K562 (cell line): ENCODE measurements around the gene ZNF200. TPM values are rescaled to one million over a fixed set of nuclear protein-coding genes. Genes with fewer than 3 reads are reported as not detected.

Experiments used
- ARNT ChIP-seq, 2 experiments: fragments of 450-650 bp; IDR thresholded peaks; 2 replicates each; pipeline ENCODE4 v1.6.1; 2016; ENCODE audit warnings: mild to moderate bottlenecking in 1 of 2
- ELK3 ChIP-seq: fragments of 450-650 bp; formaldehyde crosslinking; IDR thresholded peaks from 2 replicates; pipeline ENCODE4 v1.4.0; 2020; ENCODE audit warnings: mild to moderate bottlenecking
- HDAC2 ChIP-seq: fragments of 450-650 bp; IDR thresholded peaks from 2 replicates; pipeline ENCODE4 v1.6.1; 2016; ENCODE audit warnings: mild to moderate bottlenecking
- HIVEP1 ChIP-seq: fragments of 250-450 bp; sonication (Bioruptor Pico); IDR thresholded peaks from 2 replicates; pipeline ENCODE4 v1.4.0; 2020; ENCODE audit warnings: mild to moderate bottlenecking
- HNRNPH1 ChIP-seq: fragments of 200-400 bp; formaldehyde crosslinking; optimal IDR thresholded peaks from 2 replicates; pipeline ENCODE3; 2017; ENCODE audit warnings: low read depth, mild to moderate bottlenecking, low read length, moderate library complexity
- KLF10 ChIP-seq: fragments of 250-450 bp; sonication (Bioruptor Pico); IDR thresholded peaks from 2 replicates; pipeline ENCODE4 v1.6.1; 2021; ENCODE audit warnings: matching md5 sums
- LEF1 ChIP-seq: fragments of 450-650 bp; IDR thresholded peaks from 2 replicates; pipeline ENCODE4 v1.6.1; 2016; ENCODE audit warnings: mild to moderate bottlenecking
- MTA3 ChIP-seq: fragments of 450-650 bp; formaldehyde crosslinking; IDR thresholded peaks from 2 replicates; pipeline ENCODE4 v1.6.1; 2017; ENCODE audit warnings: mild to moderate bottlenecking, borderline replicate concordance
- POU5F1 ChIP-seq: fragments of 150-350 bp; IDR thresholded peaks from 2 replicates; pipeline ENCODE4 v1.6.1; 2014; ENCODE audit warnings: borderline replicate concordance, low read length, low read depth, mild to moderate bottlenecking; ENCODE audit not compliant: partially characterized antibody
- RBM14 ChIP-seq: fragments of 200-400 bp; formaldehyde crosslinking; IDR thresholded peaks from 2 replicates; pipeline ENCODE4 v1.6.1; 2018; ENCODE audit warnings: low read depth, mild to moderate bottlenecking, low read length, moderate library complexity, borderline replicate concordance; ENCODE audit not compliant: insufficient read depth
- RBM17 ChIP-seq: fragments of 200-400 bp; formaldehyde crosslinking; IDR thresholded peaks from 2 replicates; pipeline ENCODE4 v1.6.1; 2017; ENCODE audit warnings: low read depth, mild to moderate bottlenecking, low read length, borderline replicate concordance
- SAFB2 ChIP-seq: fragments of 200-400 bp; formaldehyde crosslinking; IDR thresholded peaks from 2 replicates; pipeline ENCODE4 v1.6.1; 2018; ENCODE audit warnings: borderline replicate concordance, low read length, low read depth, moderate library complexity; ENCODE audit not compliant: severe bottlenecking
- SMARCA5 ChIP-seq: fragments of 450-650 bp; IDR thresholded peaks from 2 replicates; pipeline ENCODE4 v1.6.1; 2016
- SMARCE1 ChIP-seq: fragments of 450-650 bp; IDR thresholded peaks from 2 replicates; pipeline ENCODE4 v1.7.1; 2016; ENCODE audit warnings: mild to moderate bottlenecking
- SNIP1 ChIP-seq: fragments of 450-650 bp; IDR thresholded peaks from 2 replicates; pipeline ENCODE4 v1.7.1; 2017; ENCODE audit warnings: low read depth, mild to moderate bottlenecking
- USF2 ChIP-seq: sonication (generic); formaldehyde crosslinking; IDR thresholded peaks from 2 replicates; pipeline ENCODE4 v1.5.0; 2020; ENCODE audit warnings: missing genetic modification reagents
- ZBTB33 ChIP-seq: sonication (generic); formaldehyde crosslinking; IDR thresholded peaks from 2 replicates; pipeline ENCODE4 v1.8.1; 2023; ENCODE audit warnings: mild to moderate bottlenecking, missing genetic modification reagents
- ZNF584 ChIP-seq: fragments of 200-800 bp; sonication (Bioruptor generic); IDR thresholded peaks from 2 replicates; pipeline ENCODE4 v1.6.1; 2016; ENCODE audit warnings: low read depth, mild to moderate bottlenecking, missing genetic modification characterization, missing compliant biosample characterization
- ZNF668 ChIP-seq: fragments of 250-450 bp; sonication (Bioruptor Pico); IDR thresholded peaks from 2 replicates; pipeline ENCODE4 v1.8.0; 2022; ENCODE audit warnings: mild to moderate bottlenecking, inconsistent platforms
- ZNF699 ChIP-seq: fragments of 250-450 bp; sonication (Bioruptor Pico); IDR thresholded peaks from 2 replicates; pipeline ENCODE4 v1.8.0; 2021; ENCODE audit warnings: mild to moderate bottlenecking, moderate library complexity; ENCODE audit not compliant: insufficient replicate concordance
- polyA plus RNA-seq, 8 experiments: library from polyadenylated mRNA; depleted of rRNA in 4 of 8; stranded (reverse) in 5 of 8; unstranded in 3 of 8; fragments of >200 nt; fragmentation: Nextera tagmentation in 2 of 8; fragmentation: Illumina TruSeq in 1 of 8; extraction: Ambion mirVana in 2 of 8; extraction: Trizol in 1 of 8; gene quantifications; 2 replicates each; pipeline versions ENCODE4 v1.2.1 to v1.2.3, GENCODE V29; 2011 to 2014; ENCODE audit warnings: inconsistent platforms in 1 of 8, missing spikeins in 1 of 8
- total RNA-seq, 7 experiments: library from RNA; depleted of rRNA in 6 of 7; stranded (reverse); fragments of >200 nt in 6 of 7; fragmentation: Illumina TruSeq in 2 of 7; extraction: Trizol in 2 of 7; gene quantifications; 2 replicates each; pipeline versions ENCODE4 v1.2.1 to v1.2.3, GENCODE V29; 2011 to 2021; ENCODE audit warnings: low replicate concordance in 1 of 7
- TF ChIP-seq, protein P1 (sequence below): sonication (generic); formaldehyde crosslinking; IDR thresholded peaks from 2 replicates; pipeline ENCODE4 v1.8.0; 2022; ENCODE audit warnings: missing genetic modification reagents, mild to moderate bottlenecking, borderline replicate concordance
- TF ChIP-seq, protein P2 (sequence below): sonication (generic); formaldehyde crosslinking; IDR thresholded peaks from 2 replicates; pipeline ENCODE4 v1.8.0; 2023; ENCODE audit warnings: mild to moderate bottlenecking, missing genetic modification reagents

The ZNF200 gene
- total and polyA plus RNA-seq, 9 of the 15 experiments (the other 6 are each of a cell fraction or from before 2014, with no cell fraction given) = 4.8 to 14.5 (median 9.2) TPM

- peak; percentile 79; the same call in 1 of the 2 replicates for TF ChIP-seq ZBTB33 (CRISPR knock-in tag)
- TF ChIP-seq KLF10 (CRISPR knock-in tag) = no peak
- no peak for TF ChIP-seq HNRNPH1
- TF ChIP-seq ZNF668 (CRISPR knock-in tag) = 0 out of 2 replicates have a peak, but pooled peaks have one; percentile 54
- TF ChIP-seq SMARCE1 = no peak
- no peak for TF ChIP-seq SAFB2
- no peak for TF ChIP-seq ELK3 (CRISPR knock-in tag)
- no peak for TF ChIP-seq ZNF699
- TF ChIP-seq LEF1 = no peak; the same call in 1 of the 2 replicates
- TF ChIP-seq ZNF584 (CRISPR knock-in tag) = no peak
- TF ChIP-seq POU5F1 = no peak
- TF ChIP-seq MTA3 = peak; percentile 47; the same call in 1 of the 2 replicates
- no peak for TF ChIP-seq SMARCA5
- TF ChIP-seq, protein P1, sequence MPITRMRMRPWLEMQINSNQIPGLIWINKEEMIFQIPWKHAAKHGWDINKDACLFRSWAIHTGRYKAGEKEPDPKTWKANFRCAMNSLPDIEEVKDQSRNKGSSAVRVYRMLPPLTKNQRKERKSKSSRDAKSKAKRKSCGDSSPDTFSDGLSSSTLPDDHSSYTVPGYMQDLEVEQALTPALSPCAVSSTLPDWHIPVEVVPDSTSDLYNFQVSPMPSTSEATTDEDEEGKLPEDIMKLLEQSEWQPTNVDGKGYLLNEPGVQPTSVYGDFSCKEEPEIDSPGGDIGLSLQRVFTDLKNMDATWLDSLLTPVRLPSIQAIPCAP (CRISPR knock-in tag) = peak; percentile 96
- peak in 1 of 2 experiments; percentile 81; a peak in 2 of 4 replicates for TF ChIP-seq ARNT (IDR thresholded peaks at IDR 0.05)
- TF ChIP-seq HDAC2 = peak; percentile 79
- TF ChIP-seq SNIP1 = no peak
- no peak for TF ChIP-seq RBM17
- TF ChIP-seq, protein P2, sequence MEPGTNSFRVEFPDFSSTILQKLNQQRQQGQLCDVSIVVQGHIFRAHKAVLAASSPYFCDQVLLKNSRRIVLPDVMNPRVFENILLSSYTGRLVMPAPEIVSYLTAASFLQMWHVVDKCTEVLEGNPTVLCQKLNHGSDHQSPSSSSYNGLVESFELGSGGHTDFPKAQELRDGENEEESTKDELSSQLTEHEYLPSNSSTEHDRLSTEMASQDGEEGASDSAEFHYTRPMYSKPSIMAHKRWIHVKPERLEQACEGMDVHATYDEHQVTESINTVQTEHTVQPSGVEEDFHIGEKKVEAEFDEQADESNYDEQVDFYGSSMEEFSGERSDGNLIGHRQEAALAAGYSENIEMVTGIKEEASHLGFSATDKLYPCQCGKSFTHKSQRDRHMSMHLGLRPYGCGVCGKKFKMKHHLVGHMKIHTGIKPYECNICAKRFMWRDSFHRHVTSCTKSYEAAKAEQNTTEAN (CRISPR knock-in tag) = peak; percentile 87; the same call in 1 of the 2 replicates
- TF ChIP-seq RBM14 = 0 out of 2 replicates have a peak, but pooled peaks have one; percentile 31
- TF ChIP-seq HIVEP1 (CRISPR knock-in tag) = no peak
- peak; percentile 47 for TF ChIP-seq USF2 (CRISPR knock-in tag)
Measured at GRCh38 chr16:3264137-3265036, 29.4 kb upstream of the ZNF200 start (continued).
